BE2C (cell line): ENCODE data around the gene PRKCZ.
"Not testable (repeated sequence)": the region's sequence is repeated elsewhere in the genome, so short reads cannot be mapped to it uniquely, and the experiment has no call there.

Source experiments
- DNase-seq: peaks from one replicate; pipeline ENCODE4 v3.0.0-alpha.2; 2020
- H3K27me3 ChIP-seq: fragments of 250-450 bp; sonication (Bioruptor Pico); 2 replicates; pipeline ENCODE4 v1.5.1; 2020; ENCODE audit warnings: mild to moderate bottlenecking
- H3K36me3 ChIP-seq: fragments of 250-450 bp; sonication (Bioruptor Pico); 2 replicates; pipeline ENCODE4 v1.5.1; 2020; ENCODE audit warnings: mild to moderate bottlenecking
- H3K4me1 ChIP-seq: fragments of 250-450 bp; sonication (Bioruptor Pico); 2 replicates; pipeline ENCODE4 v1.5.1; 2020
- H3K4me3 ChIP-seq: 2 replicates; pipeline ENCODE4 v1.5.1; 2011; ENCODE audit warnings: low read depth, low read length
- H3K9me3 ChIP-seq: fragments of 250-450 bp; sonication (Bioruptor Pico); 2 replicates; pipeline ENCODE4 v1.5.1; 2020
- CTCF ChIP-seq: IDR thresholded peaks from 2 replicates; pipeline ENCODE4 v1.5.1; 2012; ENCODE audit warnings: mild to moderate bottlenecking, low read depth, low read length

Gene PRKCZ

GRCh38 chr1:2115008-2115641, 64.9 kb downstream of the PRKCZ start:
- Histone ChIP-seq H3K9me3 (no peaks in the 10 kb centered on the region), H3K27me3 (peaks cover 18% of the 10 kb centered on the region), H3K4me1 (no peaks in the 10 kb centered on the region), H3K36me3 (no peaks in the 10 kb centered on the region), H3K4me3 (no peak overlapping the region)
- DNase-seq, result peak; percentile 4
- no peak for TF ChIP-seq CTCF

- H3K4me1 ChIP-seq, result no peaks in the 10 kb centered on the region
- no peak for DNase-seq
- H3K36me3 ChIP-seq, result no peaks in the 10 kb centered on the region
- H3K4me3 ChIP-seq, result no peak overlapping the region
- TF ChIP-seq CTCF, result no peak
- peaks cover 18% of the 10 kb centered on the region for H3K27me3 ChIP-seq
- H3K9me3 ChIP-seq, result no peaks in the 10 kb centered on the region
Measured at GRCh38 chr1:2115702-2116341, 65.6 kb downstream of the PRKCZ start.

GRCh38 chr1:2119886-2120285, 69.7 kb downstream of the PRKCZ start:
- Histone ChIP-seq H3K4me1 (no peaks in the 10 kb centered on the region), H3K4me3 (no peak overlapping the region), H3K9me3 (no peaks in the 10 kb centered on the region), H3K27me3 (peaks cover 18% of the 10 kb centered on the region), H3K36me3 (no peaks in the 10 kb centered on the region)
- DNase-seq, result no peak
- no peak for TF ChIP-seq CTCF

- Histone ChIP-seq H3K4me3 (no peak overlapping the region), H3K36me3 (no peaks in the 10 kb centered on the region), H3K9me3 (no peaks in the 10 kb centered on the region), H3K27me3 (peaks cover 5% of the 10 kb centered on the region), H3K4me1 (no peaks in the 10 kb centered on the region)
- no peak for TF ChIP-seq CTCF
- DNase-seq, result no peak
Measured at GRCh38 chr1:2121101-2121691, 71.0 kb downstream of the PRKCZ start.

- not testable (repeated sequence) for H3K27me3 ChIP-seq, DNase-seq, H3K4me1 ChIP-seq, H3K4me3 ChIP-seq, H3K36me3 ChIP-seq, H3K9me3 ChIP-seq
Measured at GRCh38 chr1:2121794-2122193, 71.6 kb downstream of the PRKCZ start.

GRCh38 chr1:2124446-2125198, 74.4 kb downstream of the PRKCZ start:
- H3K4me1 ChIP-seq, result no peaks in the 10 kb centered on the region
- H3K27me3 ChIP-seq, result no peaks in the 10 kb centered on the region
- no peak for DNase-seq
- no peak overlapping the region for H3K4me3 ChIP-seq
- TF ChIP-seq CTCF, result no peak
- no peaks in the 10 kb centered on the region for H3K9me3 ChIP-seq
- H3K36me3 ChIP-seq, result no peaks in the 10 kb centered on the region
